ENCODE data around the gene PIP4K2C.
"Not testable (repeated sequence)": the region's sequence is repeated elsewhere in the genome, so short reads cannot be mapped to it uniquely, and the experiment has no call there.

PIP4K2C gene

DNA sequence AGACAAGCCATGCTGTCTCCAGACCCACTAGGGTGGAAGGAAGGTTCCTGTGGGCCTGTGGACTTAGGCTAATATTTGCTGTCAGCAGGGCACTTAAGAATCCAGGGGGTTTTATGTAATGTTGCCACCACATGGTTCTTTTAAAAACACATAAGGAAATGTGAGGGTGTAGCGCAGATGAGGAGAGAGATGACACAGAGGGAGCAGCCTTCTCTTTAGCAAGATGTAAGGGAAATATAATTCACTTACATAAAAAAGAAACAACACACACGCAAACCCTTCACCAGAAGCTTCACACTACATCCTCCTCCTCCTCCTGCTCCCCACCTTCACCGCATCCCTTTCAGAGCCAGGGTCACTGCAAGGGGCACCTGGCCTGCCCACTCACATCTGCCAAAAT, 4.9 kb upstream of the PIP4K2C start:
- DNase-seq: no peak

DNA sequence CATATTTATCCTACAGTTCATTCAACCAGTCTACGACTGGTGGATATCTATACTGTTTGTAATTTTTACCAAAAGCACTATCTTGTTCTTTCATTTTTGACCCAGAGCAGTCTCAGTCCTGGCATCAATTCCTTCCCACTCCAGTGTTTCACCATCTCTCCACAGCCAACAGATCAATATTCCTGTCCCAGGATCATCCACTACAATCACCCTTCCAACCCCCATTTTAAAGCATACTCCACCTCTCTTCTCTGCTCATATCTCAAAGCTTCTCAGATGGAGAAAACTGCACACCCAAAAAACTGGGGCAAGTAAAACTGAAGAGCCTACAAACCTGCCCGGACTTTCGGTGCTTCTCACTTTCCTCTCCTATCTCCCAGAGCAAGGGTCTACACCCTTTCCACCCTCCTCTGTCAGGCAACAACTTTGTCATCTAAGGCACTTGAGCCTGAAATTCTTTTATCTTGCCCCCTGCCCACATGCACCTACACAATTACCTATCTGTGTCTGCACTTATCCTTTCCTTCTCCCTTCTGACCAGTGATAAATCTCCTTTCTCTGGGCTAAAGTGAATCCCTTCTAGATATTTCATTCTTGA, 4.1 kb upstream of the PIP4K2C start:
- DNase-seq: no peak

GRCh38 chr12:57588951-57589610, 1.9 kb upstream of the PIP4K2C start:
- DNase-seq: not testable (repeated sequence)

GRCh38 chr12:57590479-57590863, 521 bp upstream of the PIP4K2C start:
- no peak for DNase-seq

DNA sequence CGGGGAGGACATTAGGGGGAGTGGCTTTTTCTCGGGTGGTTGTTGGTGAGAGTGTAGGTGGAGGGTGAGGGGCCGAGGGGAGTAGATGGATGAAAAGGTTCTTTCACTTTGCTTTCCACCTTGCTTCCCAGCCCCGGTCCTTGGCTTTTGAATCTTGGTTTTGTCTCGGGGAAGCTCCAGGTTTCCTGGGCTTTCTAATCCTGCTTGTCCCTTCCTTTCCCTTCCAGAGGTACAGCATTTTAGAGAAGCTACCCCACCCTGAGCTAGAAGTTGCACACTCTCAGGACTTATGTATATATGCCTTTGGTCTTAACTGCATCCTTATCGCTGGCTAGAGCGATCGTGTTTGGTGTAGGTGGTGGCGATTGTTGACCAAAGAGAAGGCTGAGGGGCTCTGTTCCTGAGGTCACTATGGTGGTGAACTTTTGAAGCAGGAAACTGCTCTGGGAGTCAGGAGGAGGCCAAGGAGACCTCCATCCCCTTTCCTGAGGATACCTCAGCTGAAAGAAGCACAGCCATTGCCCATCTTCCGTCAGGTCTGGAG, 862 bp downstream of the PIP4K2C start:
- no peak for DNase-seq

DNA sequence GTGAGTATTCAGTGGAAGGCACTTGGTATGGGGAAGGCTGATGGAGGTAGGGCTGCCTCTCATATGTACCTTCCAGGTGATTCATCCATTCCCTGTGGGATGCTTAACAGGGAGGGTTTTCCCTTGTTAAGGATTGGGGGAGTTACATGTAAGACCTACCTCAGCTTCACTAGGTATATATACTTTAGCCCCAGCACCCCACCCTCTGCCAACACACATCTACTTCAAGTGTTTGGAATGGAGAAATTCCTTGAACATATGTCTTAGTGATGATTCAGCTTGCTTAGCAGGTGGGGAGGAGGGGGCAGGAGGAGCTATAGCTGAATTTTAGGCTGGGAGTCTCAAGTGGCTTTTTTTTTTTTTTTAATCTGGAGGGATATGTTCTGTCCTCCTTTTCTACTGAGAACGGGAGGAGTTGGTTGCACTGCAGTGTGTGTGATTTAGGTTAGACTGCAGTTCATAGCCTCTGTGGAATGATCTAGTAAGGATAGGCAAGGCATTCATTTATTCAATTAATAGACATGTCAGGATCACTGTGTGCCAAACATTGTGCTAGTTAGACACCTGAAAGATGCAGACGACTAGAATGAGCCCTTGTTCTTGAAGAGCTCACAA, 1.7 kb downstream of the PIP4K2C start:
- DNase-seq: no peak

- DNase-seq: no peak
These were observed 2.2 kb downstream of the PIP4K2C start for GRCh38 chr12:57593187-57593586.

- DNase-seq: no peak
These were observed 9.4 kb downstream of the PIP4K2C start for GRCh38 chr12:57600395-57600794.

- no peak for DNase-seq
These were observed 11.6 kb downstream of the PIP4K2C start for GRCh38 chr12:57602544-57602943.

DNA sequence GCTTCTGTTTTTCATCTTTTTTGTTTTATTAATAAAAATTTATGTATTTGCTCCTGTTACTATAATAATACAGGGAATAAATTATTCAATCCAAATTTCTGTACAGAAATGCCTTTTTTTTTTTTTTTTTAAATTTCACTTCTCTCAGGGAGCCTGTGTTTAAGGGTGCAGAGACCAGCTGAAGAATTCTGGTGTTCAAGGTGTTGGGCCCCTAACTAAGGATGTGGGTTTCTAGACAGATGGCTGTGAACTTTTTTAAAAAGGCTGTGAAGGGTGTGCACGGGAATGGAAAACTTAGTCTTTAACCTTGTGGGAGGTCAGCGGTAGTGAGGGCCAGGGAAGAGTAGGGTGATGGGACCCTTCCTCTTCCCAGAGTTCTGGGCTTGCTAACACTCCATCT, 12.3 kb downstream of the PIP4K2C start:
- DNase-seq: no peak

DNA sequence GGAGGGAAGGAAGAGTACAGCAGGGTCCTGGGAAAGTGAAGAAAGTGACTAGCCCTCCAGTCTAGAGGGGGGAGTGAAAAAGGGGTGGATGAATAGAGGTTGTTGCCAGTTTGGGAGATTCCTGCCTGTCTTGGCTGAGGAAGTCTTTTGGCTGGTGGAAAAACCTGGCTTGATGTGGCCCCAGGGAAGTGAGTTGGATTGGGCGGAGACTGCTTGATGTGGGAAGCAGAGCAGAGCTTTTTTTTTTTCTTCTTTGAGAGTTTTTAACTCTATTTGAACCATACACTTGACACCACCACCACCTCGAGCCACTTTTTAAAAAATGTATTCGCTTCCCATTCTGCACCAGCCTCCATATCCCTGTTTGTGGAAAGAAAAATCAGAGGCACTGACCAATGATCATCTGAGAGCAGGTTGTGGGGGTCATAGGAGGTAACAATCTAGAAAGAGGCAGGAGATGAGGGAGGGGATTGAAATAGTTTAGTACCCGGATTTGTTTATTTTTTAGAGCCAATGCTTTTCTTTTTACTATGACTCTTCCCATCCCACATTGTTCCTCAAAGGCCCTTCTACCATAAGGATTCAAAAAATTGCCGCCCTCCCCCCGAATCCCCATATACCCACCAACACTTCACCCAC, 12.9 kb downstream of the PIP4K2C start:
- no peak for DNase-seq

DNA sequence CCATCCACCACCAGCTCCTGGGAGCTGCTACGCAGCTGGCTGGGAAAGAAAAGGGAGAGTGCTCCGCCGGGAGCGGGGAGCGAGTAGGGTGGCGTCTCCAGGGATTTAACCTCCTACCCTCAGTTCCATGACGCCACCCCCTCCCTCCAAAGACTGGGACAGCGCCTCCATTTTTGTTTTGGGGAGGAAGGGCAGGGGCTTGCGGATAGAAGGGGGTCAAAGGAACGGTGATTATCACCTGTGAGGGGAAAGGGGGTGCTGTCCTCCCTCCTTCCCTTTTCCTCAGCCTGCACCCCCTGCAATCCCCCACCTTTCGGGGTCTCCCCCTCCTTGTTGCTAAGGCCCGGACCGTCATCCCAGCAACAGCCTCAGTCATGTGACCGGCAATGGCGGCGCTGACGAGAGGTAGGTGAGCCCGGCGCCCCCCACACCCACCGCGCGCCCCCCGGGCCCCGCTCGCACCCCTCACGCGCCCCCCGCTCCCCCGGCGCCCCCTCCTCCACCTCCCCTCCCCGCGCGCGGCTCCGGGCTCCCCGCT, 13.5 kb downstream of the PIP4K2C start, which contains the start of gene DTX3:
Gene DTX3, plus strand, starts transcription at position 371 of the 538 bp plus-strand sequence. CDS start 1,694 bp downstream, outside the sequence.
- no peak for DNase-seq

DNA sequence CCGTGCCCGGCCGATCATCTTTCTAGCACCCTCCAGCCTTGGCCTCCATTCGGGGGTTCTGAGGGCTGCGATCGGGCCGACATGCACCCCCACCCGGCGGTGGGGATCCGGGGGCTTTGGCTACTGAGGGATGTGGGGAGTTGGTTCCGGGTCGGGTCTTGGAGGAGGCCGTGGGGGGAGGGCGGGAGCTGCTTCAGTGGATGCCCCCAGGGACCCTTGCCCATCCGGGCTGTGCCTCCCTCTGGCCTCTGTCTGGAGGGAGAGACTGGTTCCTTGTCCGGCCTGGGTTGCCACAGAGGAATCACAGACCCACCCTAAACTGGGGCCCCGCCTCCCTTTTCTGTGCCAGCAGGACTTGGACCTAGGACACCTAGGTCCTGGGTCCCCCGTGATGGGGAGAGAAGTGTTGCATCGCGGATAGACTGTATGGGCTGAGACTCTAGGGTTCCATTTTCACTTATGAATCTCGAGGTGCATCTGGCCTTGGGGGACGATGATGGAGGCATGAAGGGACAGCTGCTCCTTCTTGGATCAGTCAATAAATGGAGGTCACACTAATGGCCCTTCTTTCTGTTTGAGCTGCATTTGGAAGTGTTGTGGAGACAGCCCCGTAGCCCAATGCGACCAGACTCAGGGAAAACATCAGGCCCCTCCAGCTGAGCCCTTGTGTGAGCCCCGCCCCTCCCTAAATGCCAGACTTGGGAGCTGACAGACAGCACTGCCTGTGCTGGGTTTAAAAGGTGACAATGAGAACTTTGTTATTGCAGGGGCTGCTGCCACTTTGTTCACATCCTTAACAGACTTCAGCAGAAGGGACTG, 14.2 kb downstream of the PIP4K2C start:
- DNase-seq: no peak

DNA sequence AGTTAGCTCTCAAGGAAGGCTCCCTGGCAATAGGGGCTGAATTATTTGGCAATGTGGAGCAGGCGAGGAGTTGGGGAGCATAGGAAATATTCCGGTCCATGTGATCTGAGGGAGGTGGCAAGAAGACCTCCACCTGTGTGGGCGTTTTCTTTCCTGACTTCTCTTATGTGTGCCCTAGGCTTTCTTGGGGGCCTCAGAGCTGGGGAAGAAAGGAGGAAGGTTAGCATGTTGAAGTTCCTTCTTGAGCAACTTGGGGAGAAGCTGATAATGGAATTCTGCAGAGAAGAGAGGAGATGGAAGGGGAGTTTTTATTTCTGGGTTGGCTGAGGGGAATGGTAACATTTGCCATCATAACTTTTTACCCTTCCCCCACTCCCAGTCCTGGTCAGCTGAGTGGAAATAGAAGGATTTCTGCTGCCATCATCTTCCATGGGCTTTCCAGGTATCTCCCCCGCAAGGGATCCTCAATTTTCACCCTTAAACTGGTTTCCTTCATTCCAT, 14.9 kb downstream of the PIP4K2C start:
- DNase-seq: no peak

- DNase-seq: no peak
These were observed 15.4 kb downstream of the PIP4K2C start for GRCh38 chr12:57606399-57606798.

GRCh38 chr12:57606821-57607220, 15.8 kb downstream of the PIP4K2C start:
- no peak for DNase-seq

DNA sequence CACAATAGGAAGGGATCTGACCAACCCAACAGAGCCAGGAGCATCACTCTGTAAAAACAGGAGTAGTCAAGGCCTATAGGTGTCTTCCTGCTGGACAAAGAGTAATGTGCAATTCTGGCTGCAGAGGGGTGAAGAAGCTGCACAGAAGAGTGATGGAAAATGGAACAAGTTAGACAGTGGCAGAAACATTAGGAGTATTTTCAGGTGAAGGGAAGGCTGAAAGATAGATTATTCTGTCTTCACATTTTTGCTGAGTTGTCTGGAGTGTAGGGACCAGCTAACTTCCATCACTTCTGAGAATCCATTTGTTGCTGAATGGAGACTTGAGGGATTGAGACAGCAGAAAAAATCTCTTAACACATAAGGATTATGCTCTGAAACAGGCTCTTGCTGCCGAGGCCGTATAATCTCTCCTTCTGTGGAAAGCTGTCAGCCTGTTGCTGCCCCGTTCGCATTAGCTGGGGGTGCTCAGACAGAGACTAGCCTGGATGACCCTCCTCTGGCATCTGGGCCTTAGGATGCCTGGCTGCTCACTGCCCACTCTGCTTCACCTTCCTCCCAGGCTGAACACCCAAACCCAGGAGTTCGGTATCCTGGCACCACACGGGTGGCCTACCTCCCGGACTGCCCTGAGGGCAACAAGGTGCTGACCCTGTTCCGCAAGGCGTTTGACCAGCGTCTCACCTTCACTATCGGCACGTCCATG, 17.1 kb downstream of the PIP4K2C start:
- no peak for DNase-seq

DNA sequence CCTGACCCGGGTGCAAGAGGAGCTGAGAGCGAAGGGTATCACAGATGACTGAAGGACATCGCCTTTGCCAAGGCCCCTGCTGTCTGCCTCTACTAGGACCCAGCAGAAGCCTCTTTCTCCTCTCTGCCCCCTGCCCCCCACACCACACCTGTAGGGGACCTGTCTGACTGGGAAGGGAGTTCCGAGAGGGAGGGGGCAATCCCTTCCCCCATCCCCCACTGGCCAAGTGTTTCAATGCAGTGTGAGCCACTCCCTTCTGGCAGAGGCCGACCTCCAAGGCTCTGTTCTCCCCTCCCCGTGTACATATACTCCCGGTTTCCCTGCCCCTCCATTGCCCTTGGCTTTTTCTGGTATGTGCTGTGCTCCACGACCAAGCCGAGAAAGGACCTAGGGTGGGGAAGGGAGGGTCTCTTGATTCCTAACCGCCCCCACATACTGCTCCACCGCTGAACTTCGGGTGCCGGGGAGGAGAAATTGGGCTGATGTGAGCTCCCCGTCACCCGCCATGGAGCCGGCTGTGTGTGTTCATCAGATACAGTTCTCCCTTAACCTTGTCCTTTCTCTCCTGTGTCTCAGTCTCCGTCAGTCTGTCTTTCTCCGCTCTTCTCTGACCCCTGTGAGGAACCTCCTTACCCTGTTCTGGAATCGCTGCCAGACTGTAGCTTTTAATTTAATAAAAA, 18.2 kb downstream of the PIP4K2C start:
- DNase-seq: no peak

DNA sequence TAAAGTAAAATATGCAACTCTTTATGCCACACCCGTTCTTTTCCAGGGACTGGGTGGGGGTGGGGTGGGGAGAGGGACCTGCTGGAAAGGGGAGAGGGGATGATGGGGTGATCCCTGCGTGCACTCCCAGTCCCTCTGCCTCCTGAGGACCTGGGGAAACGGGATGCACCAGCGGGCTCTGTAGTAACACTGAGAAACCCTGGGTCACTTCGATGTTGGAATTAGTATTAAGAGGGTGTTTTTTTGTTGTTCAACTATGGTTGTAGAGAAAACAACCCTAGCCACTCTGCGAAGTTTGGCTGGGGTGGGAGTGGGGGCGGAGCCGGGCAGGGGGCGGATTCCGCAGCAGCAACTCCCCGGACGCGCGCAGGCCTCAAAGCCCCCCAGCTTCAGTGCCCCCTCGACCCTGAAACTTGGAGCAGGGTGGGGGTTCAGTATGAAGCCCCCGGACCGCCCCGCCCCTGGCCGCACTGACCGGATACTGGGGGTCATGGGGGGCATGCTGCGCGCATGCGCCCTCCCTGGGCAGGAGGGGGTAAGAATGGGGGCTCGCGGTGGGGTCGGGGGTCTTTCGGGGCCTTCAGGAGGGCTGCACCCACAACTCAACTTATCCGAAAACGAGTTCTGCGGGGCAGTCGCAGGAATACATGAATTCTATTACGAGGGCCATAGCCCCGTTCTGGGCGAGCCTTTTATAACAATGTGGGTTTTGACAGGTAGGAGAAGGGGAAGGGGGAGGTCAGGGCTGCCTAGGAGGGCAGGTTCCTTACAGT, 19.0 kb downstream of the PIP4K2C start:
- DNase-seq: no peak

DNA sequence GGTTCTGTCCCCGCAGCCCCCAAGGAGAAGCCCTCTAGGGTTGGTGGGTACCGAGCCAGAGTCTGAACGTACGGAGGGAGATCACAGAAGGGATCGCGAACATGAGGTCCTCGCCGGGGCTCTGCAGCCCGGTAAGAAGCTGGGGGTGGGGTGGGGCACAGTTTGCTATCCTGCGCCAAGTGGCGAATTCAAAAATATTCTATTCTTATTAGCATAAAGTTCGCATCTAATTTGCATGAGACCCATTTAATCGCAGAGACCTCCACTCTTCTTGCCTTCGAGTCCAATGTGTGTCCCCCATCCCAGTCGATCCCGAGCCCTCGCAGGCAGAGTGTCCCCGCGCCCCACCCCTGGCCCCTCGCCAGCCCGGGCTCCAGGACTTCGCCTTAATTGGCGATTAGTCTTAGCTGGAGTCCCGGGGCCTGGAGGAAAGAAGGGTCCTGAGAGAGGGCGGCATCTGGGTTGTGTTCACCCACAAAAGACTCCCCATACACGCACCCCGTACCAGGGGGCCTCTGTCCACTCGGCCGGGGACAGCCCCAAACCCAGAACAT, 19.6 kb downstream of the PIP4K2C start:
- no peak for DNase-seq
